IMR-90 (cell line): Measurements from ENCODE around the gene PRAMEF27.
"Not testable (repeated sequence)": the region's sequence is repeated elsewhere in the genome, so short reads cannot be mapped to it uniquely, and the experiment has no call there.

ENCODE experiments used
- BHLHE40 ChIP-seq: fragments of 150-350 bp; IDR thresholded peaks from 2 replicates; pipeline ENCODE4 v1.6.1; 2016; ENCODE audit warnings: mild to moderate bottlenecking, low read depth, low read length
- CTCF ChIP-seq: conservative IDR thresholded peaks from 2 replicates; pipeline ENCODE4 v1.5.1; 2012; ENCODE audit warnings: mild to moderate bottlenecking, low read depth, low read length, improper control_type of control experiment
- POLR2A ChIP-seq: IDR thresholded peaks from 2 replicates; pipeline ENCODE4 v1.6.1; 2012; ENCODE audit warnings: mild to moderate bottlenecking, low read depth, low read length
- SMC3 ChIP-seq: fragments of 150-350 bp; IDR thresholded peaks from 2 replicates; pipeline ENCODE4 v1.6.1; 2016; ENCODE audit warnings: low read depth, mild to moderate bottlenecking, antibody characterized with exemption, low read length, moderate library complexity

- TF ChIP-seq CTCF, SMC3, POLR2A, BHLHE40: not testable (repeated sequence)
These were observed 44.4 kb downstream of the PRAMEF27 start for GRCh38 chr1:13011932-13012331.
